ENCODE results near the gene LITAF. TPM values are rescaled to one million over a fixed set of nuclear protein-coding genes. Genes with fewer than 3 reads are reported as not detected.

LITAF gene
- total RNA-seq, 2 donors from 2014 or later, result 36.6 to 62.9 TPM

DNA sequence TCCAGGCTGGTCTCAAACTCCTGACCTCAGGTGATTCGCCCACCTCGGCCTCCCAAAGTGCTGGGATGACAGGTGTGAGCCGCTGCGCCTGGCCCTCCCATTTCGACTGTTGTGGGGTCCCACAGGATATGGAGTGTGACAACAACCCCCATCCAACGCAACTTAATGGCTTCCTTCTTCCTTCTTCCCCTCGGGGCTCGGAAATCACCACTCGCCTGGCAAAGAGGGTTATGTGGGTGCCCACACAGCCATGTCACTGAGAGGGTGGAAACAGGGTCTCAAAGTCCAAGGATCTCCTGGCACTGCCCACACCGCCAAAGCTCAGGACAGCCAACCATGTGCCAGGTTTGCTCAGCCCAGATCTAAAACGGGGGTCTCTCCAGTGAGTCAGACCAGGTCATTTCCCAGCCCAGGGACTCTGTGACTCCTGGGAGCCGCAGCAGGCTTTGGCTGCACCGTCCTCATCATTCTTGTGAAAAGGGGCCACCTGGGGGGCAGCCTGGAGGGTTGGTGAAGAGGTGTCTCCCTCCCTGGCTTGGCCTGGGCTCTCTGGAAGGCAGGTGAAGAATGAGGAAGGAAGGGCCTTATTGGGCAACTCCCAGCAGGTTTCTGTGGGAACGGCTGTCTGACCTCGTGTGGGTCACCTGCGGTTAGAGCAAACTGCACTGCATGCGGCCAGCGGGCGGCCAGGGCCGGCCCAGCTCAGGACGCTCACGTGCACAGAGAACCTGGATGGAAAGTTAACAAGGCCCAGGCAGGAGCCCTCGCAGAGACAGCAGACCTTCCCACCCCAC lies 25.3 kb upstream of the LITAF start:
- no peaks in the 10 kb centered on the region for H3K9me3 ChIP-seq (ENCODE audit: control insufficient read depth, low read length)
- Mint-ChIP-seq H3K4me1 (peaks cover 8% of the 10 kb centered on the region), H3K27ac (peak overlapping the region; percentile 44), H3K9me3 (no peaks in the 10 kb centered on the region), H3K4me3 (no peak overlapping the region), H3K36me3 (ENCODE audit: low read depth) (no peaks in the 10 kb centered on the region), H3K27me3 (ENCODE audit: insufficient read depth) (peaks cover 5% of the 10 kb centered on the region)
- no peaks in the 10 kb centered on the region for H3K27me3 ChIP-seq (ENCODE audit: control insufficient read depth, insufficient read depth, low read length, poor library complexity, severe bottlenecking)
- H3K36me3 ChIP-seq (ENCODE audit: control insufficient read depth, insufficient read depth, low read length), result no peaks in the 10 kb centered on the region
- TF ChIP-seq CTCF (conservative IDR thresholded peaks at IDR 0.05), result no peak
- H3K4me3 ChIP-seq (ENCODE audit: low read length), result no peak overlapping the region
- H3K27ac ChIP-seq (ENCODE audit: low read depth, low read length), result no peak overlapping the region
- peak; percentile 85 for DNase-seq
- H3K9ac ChIP-seq (ENCODE audit: extremely low read depth, low read length, poor library complexity, severe bottlenecking), result no peak overlapping the region
- no peaks in the 10 kb centered on the region for H3K4me1 ChIP-seq (ENCODE audit: control insufficient read depth, insufficient read depth, low read length)
- 71 to 73% methylated on average over 17 to 23 of the region's 23 CpGs for WGBS, 2 experiments (ENCODE audit: insufficient coverage in 1 of 2, insufficient read length in 1 of 2)

- H3K9me3 Mint-ChIP-seq, result no peaks in the 10 kb centered on the region
- no peak for DNase-seq
- Histone ChIP-seq H3K9me3 (ENCODE audit: control insufficient read depth, low read length) (no peaks in the 10 kb centered on the region), H3K27ac (ENCODE audit: low read depth, low read length) (no peak overlapping the region), H3K36me3 (ENCODE audit: control insufficient read depth, insufficient read depth, low read length) (no peaks in the 10 kb centered on the region), H3K9ac (ENCODE audit: extremely low read depth, low read length, poor library complexity, severe bottlenecking) (no peak overlapping the region), H3K27me3 (ENCODE audit: control insufficient read depth, insufficient read depth, low read length, poor library complexity, severe bottlenecking) (no peaks in the 10 kb centered on the region), H3K4me3 (ENCODE audit: low read length) (no peak overlapping the region), H3K4me1 (ENCODE audit: control insufficient read depth, insufficient read depth, low read length) (no peaks in the 10 kb centered on the region)
- TF ChIP-seq CTCF (conservative IDR thresholded peaks at IDR 0.05), result no peak
- peaks cover 5% of the 10 kb centered on the region for H3K27me3 Mint-ChIP-seq (ENCODE audit: insufficient read depth)
- H3K27ac Mint-ChIP-seq, result no peak overlapping the region
- H3K36me3 Mint-ChIP-seq (ENCODE audit: low read depth), result no peaks in the 10 kb centered on the region
- 91 to 100% methylated on average over 2 to 3 of the region's 6 CpGs for WGBS, 2 experiments (ENCODE audit: insufficient coverage in 1 of 2, insufficient read length in 1 of 2)
- peaks cover 8% of the 10 kb centered on the region for H3K4me1 Mint-ChIP-seq
- no peak overlapping the region for H3K4me3 Mint-ChIP-seq
These were observed 23.9 kb upstream of the LITAF start for GRCh38 chr16:11610580-11610979.

- Histone ChIP-seq H3K27me3 (ENCODE audit: control insufficient read depth, insufficient read depth, low read length, poor library complexity, severe bottlenecking) (no peaks in the 10 kb centered on the region), H3K27ac (ENCODE audit: low read depth, low read length) (peak overlapping the region; percentile 53), H3K4me1 (ENCODE audit: control insufficient read depth, insufficient read depth, low read length) (no peaks in the 10 kb centered on the region), H3K4me3 (ENCODE audit: low read length) (no peak overlapping the region), H3K9me3 (ENCODE audit: control insufficient read depth, low read length) (no peaks in the 10 kb centered on the region), H3K9ac (ENCODE audit: extremely low read depth, low read length, poor library complexity, severe bottlenecking) (no peak overlapping the region), H3K36me3 (ENCODE audit: control insufficient read depth, insufficient read depth, low read length) (no peaks in the 10 kb centered on the region)
- Mint-ChIP-seq H3K27me3 (ENCODE audit: insufficient read depth) (peaks cover 5% of the 10 kb centered on the region), H3K4me1 (peaks cover 8% of the 10 kb centered on the region), H3K27ac (no peak overlapping the region), H3K4me3 (no peak overlapping the region), H3K9me3 (no peaks in the 10 kb centered on the region), H3K36me3 (ENCODE audit: low read depth) (no peaks in the 10 kb centered on the region)
- no peak for TF ChIP-seq CTCF (conservative IDR thresholded peaks at IDR 0.05)
- 90 to 94% methylated on average over 6 to 9 of the region's 9 CpGs for WGBS, 2 experiments (ENCODE audit: insufficient coverage in 1 of 2, insufficient read length in 1 of 2)
- no peak for DNase-seq
These were observed 23.4 kb upstream of the LITAF start for GRCh38 chr16:11610121-11610505.
